ENCODE results near the gene SETD1A. TPM values are rescaled to one million over a fixed set of nuclear protein-coding genes. Genes with fewer than 3 reads are reported as not detected.

The SETD1A gene
- total RNA-seq, 3 donors from 2014 or later, result 13.4 to 24.7 (median 13.7) TPM

- ATAC-seq, result no peak
These were observed 30.4 kb upstream of the SETD1A start for GRCh38 chr16:30926937-30927788.

GRCh38 chr16:30927789-30928378 is 29.7 kb upstream of the SETD1A start:
- TF ChIP-seq, protein P1, sequence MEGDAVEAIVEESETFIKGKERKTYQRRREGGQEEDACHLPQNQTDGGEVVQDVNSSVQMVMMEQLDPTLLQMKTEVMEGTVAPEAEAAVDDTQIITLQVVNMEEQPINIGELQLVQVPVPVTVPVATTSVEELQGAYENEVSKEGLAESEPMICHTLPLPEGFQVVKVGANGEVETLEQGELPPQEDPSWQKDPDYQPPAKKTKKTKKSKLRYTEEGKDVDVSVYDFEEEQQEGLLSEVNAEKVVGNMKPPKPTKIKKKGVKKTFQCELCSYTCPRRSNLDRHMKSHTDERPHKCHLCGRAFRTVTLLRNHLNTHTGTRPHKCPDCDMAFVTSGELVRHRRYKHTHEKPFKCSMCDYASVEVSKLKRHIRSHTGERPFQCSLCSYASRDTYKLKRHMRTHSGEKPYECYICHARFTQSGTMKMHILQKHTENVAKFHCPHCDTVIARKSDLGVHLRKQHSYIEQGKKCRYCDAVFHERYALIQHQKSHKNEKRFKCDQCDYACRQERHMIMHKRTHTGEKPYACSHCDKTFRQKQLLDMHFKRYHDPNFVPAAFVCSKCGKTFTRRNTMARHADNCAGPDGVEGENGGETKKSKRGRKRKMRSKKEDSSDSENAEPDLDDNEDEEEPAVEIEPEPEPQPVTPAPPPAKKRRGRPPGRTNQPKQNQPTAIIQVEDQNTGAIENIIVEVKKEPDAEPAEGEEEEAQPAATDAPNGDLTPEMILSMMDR (IDR thresholded peaks at IDR 0.05), result no peak
- intact Hi-C loops (cut with DNase I, micrococcal nuclease), result no loop called here
- Histone ChIP-seq H3K4me1 (ENCODE audit: low read depth) (peaks cover 3% of the 10 kb centered on the region), H3K4me3 (no peak overlapping the region), H3K36me3 (ENCODE audit: low read depth) (no peaks in the 10 kb centered on the region), H3K9me3 (no peaks in the 10 kb centered on the region)
- DNase-seq (peak in 2 of 3 donors; percentile 51 to 58), ATAC-seq (no peak)

More at GRCh38 chr16:30926937-30927788, 30.4 kb upstream of the SETD1A start:
- Histone ChIP-seq H3K36me3 (ENCODE audit: low read depth) (peaks cover 4% of the 10 kb centered on the region), H3K4me1 (ENCODE audit: low read depth) (peaks cover 3% of the 10 kb centered on the region), H3K9me3 (no peaks in the 10 kb centered on the region), H3K4me3 (no peak overlapping the region)
- TF ChIP-seq, protein P1 (IDR thresholded peaks at IDR 0.05), result no peak
- no peak for DNase-seq
- intact Hi-C loops (cut with DNase I, micrococcal nuclease), result no loop called here

GRCh38 chr16:30928390-30928789 is 29.2 kb upstream of the SETD1A start:
- Histone ChIP-seq H3K9me3 (no peaks in the 10 kb centered on the region), H3K4me3 (no peak overlapping the region), H3K36me3 (ENCODE audit: low read depth) (no peaks in the 10 kb centered on the region), H3K4me1 (ENCODE audit: low read depth) (peaks cover 3% of the 10 kb centered on the region)
- intact Hi-C loops (cut with DNase I, micrococcal nuclease), result no loop called here
- TF ChIP-seq, protein P1 (IDR thresholded peaks at IDR 0.05), result no peak
- DNase-seq, result no peak
- no peak for ATAC-seq

DNA sequence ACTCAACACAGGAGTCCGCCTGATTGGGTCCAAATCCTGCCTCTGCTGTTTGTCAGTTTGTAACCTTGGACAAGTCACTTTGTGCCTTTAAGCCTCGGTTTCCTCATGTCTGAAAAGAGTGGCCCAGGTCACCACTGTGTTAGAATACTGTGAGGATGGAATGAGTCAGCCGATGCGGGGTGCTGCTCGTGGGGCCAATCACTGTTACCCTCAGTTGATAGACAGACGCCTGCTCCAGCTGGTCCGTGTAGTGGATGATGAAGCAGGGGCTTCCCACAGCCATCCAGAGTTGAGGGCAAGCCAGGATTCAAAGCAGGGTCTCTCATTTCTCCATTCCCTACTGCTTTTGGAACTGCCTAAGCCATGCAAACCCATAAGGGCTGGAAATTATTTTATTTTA is 28.4 kb upstream of the SETD1A start:
- DNase-seq (no peak), ATAC-seq (no peak)
- no peaks in the 10 kb centered on the region for H3K9me3 ChIP-seq
- peaks cover 3% of the 10 kb centered on the region for H3K4me1 ChIP-seq (ENCODE audit: low read depth)
- intact Hi-C loops (cut with DNase I, micrococcal nuclease), result no loop called here
- TF ChIP-seq, protein P1 (IDR thresholded peaks at IDR 0.05), result no peak
- H3K36me3 ChIP-seq (ENCODE audit: low read depth), result no peaks in the 10 kb centered on the region
- no peak overlapping the region for H3K4me3 ChIP-seq

DNA sequence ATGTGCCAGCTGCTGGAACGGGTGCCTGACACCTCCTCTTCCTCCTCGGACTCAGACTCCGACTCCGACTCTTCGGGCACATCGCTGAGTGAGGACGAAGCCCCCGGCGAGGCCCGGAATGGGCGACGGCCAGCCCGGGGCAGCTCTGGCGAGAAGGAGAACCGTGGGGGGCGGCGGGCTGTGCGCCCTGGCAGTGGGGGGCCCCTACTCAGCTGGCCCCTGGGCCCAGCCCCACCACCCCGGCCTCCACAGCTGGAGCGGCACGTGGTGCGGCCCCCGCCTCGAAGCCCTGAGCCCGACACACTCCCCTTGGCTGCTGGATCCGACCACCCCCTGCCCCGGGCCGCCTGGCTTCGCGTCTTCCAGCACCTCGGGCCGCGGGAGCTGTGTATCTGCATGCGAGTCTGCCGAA is 27.4 kb upstream of the SETD1A start:
- intact Hi-C loops (cut with DNase I, micrococcal nuclease), result no loop called here
- no peak for ATAC-seq
- TF ChIP-seq, protein P1 (IDR thresholded peaks at IDR 0.05), result no peak
- H3K36me3 ChIP-seq (ENCODE audit: low read depth), result no peaks in the 10 kb centered on the region
- no peak overlapping the region for H3K4me3 ChIP-seq
- H3K4me1 ChIP-seq (ENCODE audit: low read depth), result peaks cover 3% of the 10 kb centered on the region
- no peak for DNase-seq
- no peaks in the 10 kb centered on the region for H3K9me3 ChIP-seq
